Glutamatergic neuron (in vitro differentiated cells): Measurements from ENCODE around the gene PLEKHA1. TPM values are rescaled to one million over a fixed set of nuclear protein-coding genes. Genes with fewer than 3 reads are reported as not detected.

Source experiments
- DNase-seq: peaks from one replicate; pipeline ENCODE4 v3.0.0; 2022
- H3K27ac Mint-ChIP-seq: one replicate; pipeline ENCODE4 v1.8.0; 2020; ENCODE audit warnings: mild to moderate bottlenecking, mixed read lengths, inconsistent platforms; ENCODE audit not compliant: unreplicated experiment
- H3K27me3 Mint-ChIP-seq: one replicate; pipeline ENCODE4 v1.8.0; 2020; ENCODE audit warnings: mild to moderate bottlenecking, moderate library complexity, mixed read lengths, inconsistent platforms; ENCODE audit not compliant: unreplicated experiment
- H3K36me3 Mint-ChIP-seq: one replicate; pipeline ENCODE4 v1.8.0; 2020; ENCODE audit warnings: mild to moderate bottlenecking, mixed read lengths, inconsistent platforms; ENCODE audit not compliant: unreplicated experiment
- H3K4me1 Mint-ChIP-seq: one replicate; pipeline ENCODE4 v1.8.0; 2020; ENCODE audit warnings: mild to moderate bottlenecking, low read depth, mixed read lengths, inconsistent platforms; ENCODE audit not compliant: unreplicated experiment
- H3K4me3 Mint-ChIP-seq: one replicate; pipeline ENCODE4 v1.8.0; 2020; ENCODE audit warnings: mild to moderate bottlenecking, mixed read lengths, inconsistent platforms; ENCODE audit not compliant: unreplicated experiment
- H3K9me3 Mint-ChIP-seq: one replicate; pipeline ENCODE4 v1.8.0; 2020; ENCODE audit warnings: mild to moderate bottlenecking, moderate library complexity, mixed read lengths, inconsistent platforms; ENCODE audit not compliant: unreplicated experiment
- total RNA-seq: library from RNA; stranded (reverse); fragmentation: NEBNext Ultra II Directional; extraction: Animal tissue kit (Norgen Biotek cat#: 25700); gene quantifications from one replicate; pipeline ENCODE4 v1.2.1, GENCODE V29; 2021; ENCODE audit not compliant: unreplicated experiment
- TF ChIP-seq, protein P1 (sequence below): fragments of 200-600 bp; sonication (generic); IDR thresholded peaks from one replicate; pipeline ENCODE4 v1.5.0; 2021; ENCODE audit not compliant: partially characterized antibody, unreplicated experiment

Gene PLEKHA1
- total RNA-seq, 1 donor from 2014 or later, result 31.4 TPM

DNA sequence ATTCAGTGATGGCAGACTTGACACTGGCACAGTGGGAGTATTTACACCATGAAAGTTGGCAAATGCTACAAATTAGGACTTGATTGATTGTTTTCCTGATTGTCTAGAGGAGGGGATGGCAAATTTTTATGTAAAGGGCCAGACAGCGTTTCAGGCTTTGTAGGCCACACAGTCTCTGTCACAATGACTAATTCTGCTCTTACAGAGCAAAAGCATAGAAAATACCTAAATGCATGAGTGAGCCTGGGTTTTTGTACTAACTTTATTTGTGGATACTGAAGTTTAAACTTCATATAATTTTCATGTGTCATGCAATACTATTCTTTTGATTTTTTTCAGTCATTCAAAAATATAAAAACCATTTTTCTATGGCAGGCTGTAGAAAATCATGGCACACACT is 71.0 kb downstream of the PLEKHA1 start:
- H3K4me1 Mint-ChIP-seq, result peaks cover 5% of the 10 kb centered on the region
- no peak overlapping the region for H3K4me3 Mint-ChIP-seq
- DNase-seq, result no peak
- no peaks in the 10 kb centered on the region for H3K27me3 Mint-ChIP-seq
- peaks cover 1% of the 10 kb centered on the region for H3K9me3 Mint-ChIP-seq
- H3K36me3 Mint-ChIP-seq, result peaks cover 5% of the 10 kb centered on the region
- TF ChIP-seq, protein P1, sequence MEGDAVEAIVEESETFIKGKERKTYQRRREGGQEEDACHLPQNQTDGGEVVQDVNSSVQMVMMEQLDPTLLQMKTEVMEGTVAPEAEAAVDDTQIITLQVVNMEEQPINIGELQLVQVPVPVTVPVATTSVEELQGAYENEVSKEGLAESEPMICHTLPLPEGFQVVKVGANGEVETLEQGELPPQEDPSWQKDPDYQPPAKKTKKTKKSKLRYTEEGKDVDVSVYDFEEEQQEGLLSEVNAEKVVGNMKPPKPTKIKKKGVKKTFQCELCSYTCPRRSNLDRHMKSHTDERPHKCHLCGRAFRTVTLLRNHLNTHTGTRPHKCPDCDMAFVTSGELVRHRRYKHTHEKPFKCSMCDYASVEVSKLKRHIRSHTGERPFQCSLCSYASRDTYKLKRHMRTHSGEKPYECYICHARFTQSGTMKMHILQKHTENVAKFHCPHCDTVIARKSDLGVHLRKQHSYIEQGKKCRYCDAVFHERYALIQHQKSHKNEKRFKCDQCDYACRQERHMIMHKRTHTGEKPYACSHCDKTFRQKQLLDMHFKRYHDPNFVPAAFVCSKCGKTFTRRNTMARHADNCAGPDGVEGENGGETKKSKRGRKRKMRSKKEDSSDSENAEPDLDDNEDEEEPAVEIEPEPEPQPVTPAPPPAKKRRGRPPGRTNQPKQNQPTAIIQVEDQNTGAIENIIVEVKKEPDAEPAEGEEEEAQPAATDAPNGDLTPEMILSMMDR, result no peak
- no peak overlapping the region for H3K27ac Mint-ChIP-seq

DNA sequence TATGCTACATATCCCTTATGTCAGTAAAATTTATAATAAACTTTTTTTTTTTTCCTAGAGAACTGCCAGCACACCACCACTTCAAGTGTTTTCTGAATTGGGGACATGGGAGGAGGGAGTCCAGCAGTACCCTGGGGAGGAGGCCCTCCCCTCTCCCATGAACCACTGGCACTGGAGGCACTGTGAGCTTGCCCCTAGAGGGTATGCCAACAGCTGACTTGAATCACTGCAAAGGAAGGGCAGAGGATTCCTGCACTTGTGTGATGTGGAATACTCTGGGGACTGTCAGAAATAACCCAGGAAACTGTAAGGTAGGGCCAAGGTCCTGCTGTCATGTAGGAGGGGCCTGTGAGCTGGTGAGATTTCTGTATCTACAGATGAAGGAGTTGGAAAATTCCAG is 71.4 kb downstream of the PLEKHA1 start:
- Mint-ChIP-seq H3K4me1 (peaks cover 5% of the 10 kb centered on the region), H3K4me3 (no peak overlapping the region), H3K36me3 (peaks cover 5% of the 10 kb centered on the region), H3K27me3 (no peaks in the 10 kb centered on the region), H3K27ac (no peak overlapping the region), H3K9me3 (peaks cover 2% of the 10 kb centered on the region)
- TF ChIP-seq, protein P1, result no peak
- no peak for DNase-seq

DNA sequence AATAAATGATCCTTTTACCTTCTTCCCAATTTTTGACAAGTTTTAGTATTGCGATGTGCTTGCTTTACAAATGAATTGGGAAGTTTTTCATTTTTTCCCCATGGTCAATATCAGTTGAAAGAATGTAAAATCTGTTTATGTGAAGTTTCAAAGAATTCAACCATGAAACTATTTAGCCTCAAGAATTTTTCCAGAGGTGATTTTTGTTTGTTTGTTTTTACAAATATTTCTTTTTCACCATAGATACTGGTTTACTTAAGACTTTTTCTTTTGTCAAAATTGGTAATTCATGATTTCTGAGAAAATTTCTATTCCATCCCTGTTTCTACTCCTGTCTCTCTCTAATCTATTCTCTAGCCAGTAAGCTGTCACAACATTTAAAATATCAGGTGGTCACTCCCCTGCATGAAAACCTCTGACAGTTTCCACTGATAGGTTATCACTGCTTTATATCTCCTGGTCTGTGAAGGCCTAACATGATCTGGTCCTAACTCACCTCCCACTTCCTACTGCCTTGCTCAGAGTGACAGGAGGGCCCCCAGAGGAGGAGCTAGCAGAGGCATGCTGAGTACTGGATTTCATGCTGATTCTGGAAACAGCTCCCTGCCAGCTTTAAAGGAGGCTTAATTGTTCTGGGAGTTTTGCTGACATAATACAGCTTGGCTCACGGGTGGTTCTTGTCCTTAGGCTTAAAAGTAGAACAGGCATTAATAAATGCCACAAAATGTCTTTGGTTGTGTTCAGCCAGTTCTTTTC is 72.3 kb downstream of the PLEKHA1 start:
- no peaks in the 10 kb centered on the region for H3K27me3 Mint-ChIP-seq
- H3K4me1 Mint-ChIP-seq, result peaks cover 5% of the 10 kb centered on the region
- no peak overlapping the region for H3K4me3 Mint-ChIP-seq
- no peak overlapping the region for H3K27ac Mint-ChIP-seq
- no peak for DNase-seq
- TF ChIP-seq, protein P1, result no peak
- H3K9me3 Mint-ChIP-seq, result peaks cover 3% of the 10 kb centered on the region
- H3K36me3 Mint-ChIP-seq, result peaks cover 5% of the 10 kb centered on the region

DNA sequence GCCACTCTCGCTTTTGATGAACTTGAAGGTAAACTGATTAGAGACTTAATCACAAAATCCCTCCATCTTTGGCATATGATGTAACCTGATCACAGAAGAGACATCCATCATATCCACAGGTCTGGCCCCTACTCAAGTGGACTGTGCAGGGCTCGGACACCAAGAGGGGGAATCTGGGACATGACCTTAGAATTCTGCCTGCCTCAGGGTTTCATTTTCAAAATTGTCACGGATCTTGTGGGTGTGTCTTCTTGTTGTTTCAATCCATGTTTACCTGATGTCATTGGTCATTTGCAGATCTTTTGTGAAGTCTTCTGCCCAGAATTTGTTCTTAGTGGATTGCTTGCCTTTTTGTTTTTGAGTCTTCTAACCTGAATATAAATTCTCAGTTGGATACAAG is 74.1 kb downstream of the PLEKHA1 start:
- no peaks in the 10 kb centered on the region for H3K27me3 Mint-ChIP-seq
- peaks cover 5% of the 10 kb centered on the region for H3K4me1 Mint-ChIP-seq
- H3K27ac Mint-ChIP-seq, result no peak overlapping the region
- TF ChIP-seq, protein P1, result no peak
- H3K9me3 Mint-ChIP-seq, result peaks cover 3% of the 10 kb centered on the region
- DNase-seq, result no peak
- H3K36me3 Mint-ChIP-seq, result peaks cover 5% of the 10 kb centered on the region
- H3K4me3 Mint-ChIP-seq, result no peak overlapping the region

DNA sequence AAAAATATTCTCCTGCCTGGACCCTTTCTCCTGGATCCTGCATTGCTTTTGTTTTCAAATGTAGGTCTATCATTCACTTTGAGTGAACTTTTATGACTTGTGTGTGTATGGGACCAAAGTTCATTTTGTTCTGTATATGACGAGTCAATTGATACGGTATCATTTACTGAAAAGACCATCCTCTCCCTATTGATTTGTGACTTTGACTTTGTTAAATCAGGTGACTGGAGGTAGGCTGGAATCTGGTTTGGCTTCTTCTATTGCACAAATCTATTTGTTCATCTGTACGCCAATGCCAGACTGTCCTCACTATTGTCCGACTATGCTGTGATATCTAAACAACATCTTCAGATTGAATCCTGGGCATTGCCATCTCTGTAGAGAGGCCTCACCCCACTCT is 74.6 kb downstream of the PLEKHA1 start:
- TF ChIP-seq, protein P1, result no peak
- no peaks in the 10 kb centered on the region for H3K27me3 Mint-ChIP-seq
- peaks cover 5% of the 10 kb centered on the region for H3K4me1 Mint-ChIP-seq
- peaks cover 5% of the 10 kb centered on the region for H3K36me3 Mint-ChIP-seq
- no peak for DNase-seq
- no peak overlapping the region for H3K4me3 Mint-ChIP-seq
- peaks cover 3% of the 10 kb centered on the region for H3K9me3 Mint-ChIP-seq
- H3K27ac Mint-ChIP-seq, result no peak overlapping the region
